Heart right ventricle (tissue), 16 donors: ENCODE results near the gene ANKS1B. TPM values are rescaled to one million over a fixed set of nuclear protein-coding genes. Genes with fewer than 3 reads are reported as not detected.
"Not testable (repeated sequence)": the region's sequence is repeated elsewhere in the genome, so short reads cannot be mapped to it uniquely, and the experiment has no call there.

Source experiments
- ATAC-seq, 8 donors: fragments of 200-7000 bp; cut with Tn5 transposase; one replicate each; pipeline ENCODE4 v1.9.1; 2020; ENCODE audit warnings: mild to moderate bottlenecking in 8 of 8, moderate library complexity in 8 of 8, moderate number of reproducible peaks in 1 of 8
- DNase-seq, 2 donors: peaks; one replicate each; pipeline ENCODE4 v3.0.0-alpha.2; 2020
- H3K27ac ChIP-seq, 10 donors: fragments of 200-600 bp; sonication (generic) in 2 of 10; one replicate each; pipeline versions ENCODE4 v1.5.0 to v1.8.0; 2020 to 2022; ENCODE audit warnings: mild to moderate bottlenecking in 3 of 10
- H3K27me3 ChIP-seq, 7 donors: fragments of 200-600 bp; one replicate each; pipeline ENCODE4 v1.8.0; 2021 to 2022; ENCODE audit warnings: mild to moderate bottlenecking in 2 of 7
- H3K36me3 ChIP-seq, 9 donors: fragments of 200-600 bp; sonication (generic) in 1 of 9; one replicate each; pipeline versions ENCODE4 v1.5.0 to v1.8.0; 2020 to 2022; ENCODE audit warnings: mild to moderate bottlenecking in 2 of 9
- H3K4me1 ChIP-seq, 9 donors: fragments of 200-600 bp; sonication (generic) in 1 of 9; one replicate each; pipeline versions ENCODE4 v1.5.0 to v1.8.0; 2020 to 2022; ENCODE audit warnings: mild to moderate bottlenecking in 4 of 9
- H3K4me3 ChIP-seq, 10 donors: fragments of 200-600 bp; sonication (generic) in 2 of 10; one replicate each; pipeline versions ENCODE4 v1.5.0 to v1.8.0; 2020 to 2022; ENCODE audit warnings: mild to moderate bottlenecking in 7 of 10, moderate library complexity in 2 of 10
- H3K9me3 ChIP-seq, 11 donors: fragments of 200-600 bp in 10 of 11; sonication (generic) in 2 of 11; one replicate each; pipeline versions ENCODE4 v1.5.0 to v1.8.0; 2013 to 2022; ENCODE audit warnings: mild to moderate bottlenecking in 2 of 11, control low read depth in 1 of 11, moderate library complexity in 1 of 11
- CTCF ChIP-seq, 9 donors: fragments of 200-600 bp; sonication (generic) in 2 of 9; IDR thresholded peaks; one replicate each; pipeline versions ENCODE4 v1.5.0 to v1.8.0; 2021 to 2022; ENCODE audit warnings: antibody characterized with exemption in 9 of 9, mild to moderate bottlenecking in 5 of 9, moderate library complexity in 1 of 9
- WGBS, 2 donors: extraction: QIAGEN DNeasy Blood & Tissue Kit; methylation state at CpG; one replicate each; pipeline ENCODE4 v1.1.7; 2013; ENCODE audit warnings: inconsistent platforms in 1 of 2; 5-methylcytosine and 5-hydroxymethylcytosine counted together
- intact Hi-C, 10 donors: fragments of 100-400 bp; cut with DNase I; formaldehyde crosslinking; loops; one replicate each; pipeline versions ENCODE4 v1.11.1 to v1.14.2; 2022
- polyA plus RNA-seq, 2 donors: library from polyadenylated mRNA; stranded (reverse); fragments of 200-250 nt; gene quantifications; one replicate each; pipeline ENCODE4 v1.2.3, GENCODE V29; 2013
- total RNA-seq, 10 donors: library from RNA; stranded (reverse); fragmentation: NEBNext Ultra II Directional in 3 of 10; extraction: Animal tissue kit (Norgen Biotek cat#: 25700) in 3 of 10; gene quantifications; one replicate each; pipeline versions ENCODE4 v1.2.1 to v1.2.4, GENCODE V29; 2021 to 2023
- donor health status: Arrhythmogenic right ventricular cardiomyopathy.
- donor health status: ischemic (EF 13 %, LVEDD 7.1; RV severe dilation, severe dysfunction).
- donor health status: healthy with polysubstance abuse.
- donor health status: DM: no; HTN: yes; CAD: no.
- donor health status: DM: no; HTN: no; CAD: no.
- donor health status: ischemic (EF 25% LVEDD 6.9; RV normal size, moderate dysfunction).
- donor health status: ischemic (EF 25% LVEDD 5.7; RV mildly dilated, moderate dysfunction).
- donor health status: healthy.
- donor health status: DM: yes; HTN: yes; CAD: no.
- donor health status: Ischemic cardiomyopathy.
- donor health status: ischemic (EF 35%, LVEDD 5.7; RV mildly dilated, moderate dysfunction).
- donor health status: nonischemic (EF 11% LVEDD 7.7; RV severe dilation, severe dysfunction).
- donor health status: DM: yes; HTN: yes; CAD: no.
- donor health status: PGD.
- donor health status: ischemic (EF 29% LVEDD 5.4; RV normal size, mild dysfunction).
- donor health status: nonischemic (EF 23%, LVEDD 6.1; RV moderate dilation, normal function).

ANKS1B gene
- total and polyA plus RNA-seq, 12 donors: 0.58 to 4.8 (median 1.8) TPM

- WGBS, 2 donors: 62% methylated on average over 3 of the region's 3 CpGs
- intact Hi-C loops: no loop called here
- TF ChIP-seq CTCF (IDR thresholded peaks at IDR 0.05): no peak
Observed at GRCh38 chr12:99250091-99250490, 734.6 kb downstream of the ANKS1B start.

GRCh38 chr12:99249543-99249942 is 735.2 kb downstream of the ANKS1B start:
- TF ChIP-seq CTCF (IDR thresholded peaks at IDR 0.05): no peak
- DNase-seq (no peak), ATAC-seq (no peak)
- Histone ChIP-seq H3K27ac (no peak overlapping the region), H3K4me1 (no peaks in the 10 kb centered on the region), H3K36me3 (no peaks in the 10 kb centered on the region), H3K27me3 (no peaks in the 10 kb centered on the region), H3K9me3 (no peaks in the 10 kb centered on the region), H3K4me3 (no peak overlapping the region)
- WGBS, 2 donors: 54 to 55% methylated on average over 4 of the region's 4 CpGs
- intact Hi-C loops: no loop called here

More at GRCh38 chr12:99250091-99250490, 734.6 kb downstream of the ANKS1B start:
- DNase-seq (no peak), ATAC-seq (no peak)
- no peaks in the 10 kb centered on the region for H3K27me3 ChIP-seq
- no peak overlapping the region for H3K4me3 ChIP-seq
- H3K9me3 ChIP-seq: no peaks in the 10 kb centered on the region
- H3K4me1 ChIP-seq: no peaks in the 10 kb centered on the region
- no peaks in the 10 kb centered on the region for H3K36me3 ChIP-seq
- H3K27ac ChIP-seq: no peak overlapping the region

GRCh38 chr12:99237907-99238538 is 746.7 kb downstream of the ANKS1B start:
- H3K27me3 ChIP-seq, DNase-seq, intact Hi-C loops, H3K4me1 ChIP-seq, H3K27ac ChIP-seq, H3K4me3 ChIP-seq, H3K36me3 ChIP-seq, ATAC-seq: not testable (repeated sequence)
- 54 to 58% methylated on average over 7 of the region's 7 CpGs for WGBS, 2 donors
- peaks cover 0 to 12% (median 0%) of the 10 kb centered on the region in 11 donors for H3K9me3 ChIP-seq

GRCh38 chr12:99235381-99235780 is 749.4 kb downstream of the ANKS1B start:
- H3K9me3 ChIP-seq: no peaks in the 10 kb centered on the region
- no peak overlapping the region for H3K4me3 ChIP-seq
- no peak overlapping the region for H3K27ac ChIP-seq
- DNase-seq (no peak), ATAC-seq (no peak)
- H3K27me3 ChIP-seq: no peaks in the 10 kb centered on the region
- no peaks in the 10 kb centered on the region for H3K4me1 ChIP-seq
- TF ChIP-seq CTCF (IDR thresholded peaks at IDR 0.05): no peak
- H3K36me3 ChIP-seq: no peaks in the 10 kb centered on the region
- intact Hi-C loops: no loop called here
- 65 to 69% methylated on average over 3 of the region's 3 CpGs for WGBS, 2 donors

GRCh38 chr12:99234702-99235101 is 750.0 kb downstream of the ANKS1B start:
- Histone ChIP-seq H3K4me3 (no peak overlapping the region), H3K36me3 (no peaks in the 10 kb centered on the region), H3K4me1 (no peaks in the 10 kb centered on the region), H3K27me3 (no peaks in the 10 kb centered on the region), H3K9me3 (no peaks in the 10 kb centered on the region), H3K27ac (no peak overlapping the region)
- TF ChIP-seq CTCF (IDR thresholded peaks at IDR 0.05): no peak
- intact Hi-C loops: no loop called here
- ATAC-seq (no peak), DNase-seq (no peak)
- 86 to 91% methylated on average over 1 of the region's 1 CpG for WGBS, 2 donors
